Esophagus squamous epithelium (tissue), 5 donors: ENCODE measurements around the gene ASTN1. TPM values are rescaled to one million over a fixed set of nuclear protein-coding genes. Genes with fewer than 3 reads are reported as not detected.

Experiments
- DNase-seq: peaks from one replicate; lab custom pipeline; 2025; lab: John Stamatoyannopoulos, UW
- H3K27ac ChIP-seq, 4 donors: fragments of 200-600 bp; sonication (generic); one replicate each; pipeline ENCODE4 v1.5.1; 2016 to 2019; ENCODE audit warnings: mild to moderate bottlenecking in 1 of 4
- H3K27me3 ChIP-seq, 4 donors: fragments of 200-600 bp; sonication (generic); 1 replicate in 3 of 4; 2 replicates in 1 of 4; pipeline versions ENCODE4 v1.5.1 to v1.6.0; 2017 to 2021; ENCODE audit warnings: antibody characterized with exemption in 1 of 4
- H3K36me3 ChIP-seq, 3 donors: fragments of 200-600 bp; sonication (generic); one replicate each; pipeline ENCODE4 v1.5.1; 2016 to 2019
- H3K4me1 ChIP-seq, 3 donors: fragments of 200-600 bp; sonication (generic); one replicate each; pipeline ENCODE4 v1.5.1; 2017 to 2019
- H3K4me3 ChIP-seq, 4 donors: fragments of 200-600 bp; sonication (generic); 1 replicate in 3 of 4; 2 replicates in 1 of 4; pipeline ENCODE4 v1.5.1; 2016 to 2019; ENCODE audit warnings: mild to moderate bottlenecking in 2 of 4, moderate library complexity in 1 of 4
- H3K9me3 ChIP-seq, 3 donors: fragments of 200-600 bp; sonication (generic); one replicate each; pipeline ENCODE4 v1.5.1; 2016 to 2019
- CTCF ChIP-seq, 6 experiments: fragments of 450-650 bp in 4 of 6; fragments of 200-600 bp in 2 of 6; sonication (generic) in 2 of 6; IDR thresholded peaks; one replicate each; pipeline ENCODE4 v1.5.1; 2016 to 2019; ENCODE audit warnings: antibody characterized with exemption in 6 of 6, mild to moderate bottlenecking in 4 of 6, moderate library complexity in 4 of 6
- POLR2A ChIP-seq, 4 donors: fragments of 450-650 bp; IDR thresholded peaks; one replicate each; pipeline ENCODE4 v1.6.1; 2017; ENCODE audit warnings: antibody characterized with exemption in 4 of 4, mild to moderate bottlenecking in 4 of 4, moderate library complexity in 3 of 4
- WGBS, 2 donors: methylation state at CpG; one replicate each; pipeline ENCODE4 v1.1.5; 2018; 5-methylcytosine and 5-hydroxymethylcytosine counted together
- intact Hi-C: fragments of 100-400 bp; cut with DNase I; formaldehyde crosslinking; loops from one replicate; pipeline ENCODE4 v1.15.0; 2022
- total RNA-seq, 4 donors: library from RNA; depleted of rRNA; stranded (reverse); fragments of >200 nt; gene quantifications; one replicate each; pipeline ENCODE4 v1.1.0, GENCODE V29; 2016
- donor health status: DM: yes; HTN: yes; CAD: no.

Gene ASTN1
- total RNA-seq, 4 donors from 2014 or later = under 0.01 TPM; not detected in 3

- H3K4me3 ChIP-seq = no peak overlapping the region
- intact Hi-C loops = no loop called here
- H3K27ac ChIP-seq = no peak overlapping the region
- no peak for DNase-seq
- WGBS, 2 donors = 24 to 37% methylated on average over 4 of the region's 4 CpGs
- H3K27me3 ChIP-seq = no peaks in the 10 kb centered on the region
- H3K36me3 ChIP-seq = no peaks in the 10 kb centered on the region
- H3K4me1 ChIP-seq = no peaks in the 10 kb centered on the region
- no peak for TF ChIP-seq POLR2A (IDR thresholded peaks at IDR 0.05)
- no peaks in the 10 kb centered on the region for H3K9me3 ChIP-seq
Measured at GRCh38 chr1:176858433-176858916, 306.0 kb downstream of the ASTN1 start.

GRCh38 chr1:176857632-176858031 is 306.9 kb downstream of the ASTN1 start:
- Histone ChIP-seq H3K4me1 (no peaks in the 10 kb centered on the region), H3K27ac (no peak overlapping the region), H3K9me3 (no peaks in the 10 kb centered on the region), H3K36me3 (no peaks in the 10 kb centered on the region), H3K27me3 (no peaks in the 10 kb centered on the region), H3K4me3 (no peak overlapping the region)
- WGBS, 2 donors = 60 to 66% methylated on average over 4 of the region's 4 CpGs
- no peak for DNase-seq
- intact Hi-C loops = no loop called here
- no peak for TF ChIP-seq POLR2A (IDR thresholded peaks at IDR 0.05)
- no peak for TF ChIP-seq CTCF (IDR thresholded peaks at IDR 0.05)

GRCh38 chr1:176854758-176855745 is 309.5 kb downstream of the ASTN1 start:
- TF ChIP-seq POLR2A (IDR thresholded peaks at IDR 0.05) = no peak
- no peak for TF ChIP-seq CTCF (IDR thresholded peaks at IDR 0.05)
- no peaks in the 10 kb centered on the region for H3K27me3 ChIP-seq
- whole genome bisulfite sequencing, 2 donors = 74 to 78% methylated on average over 7 of the region's 7 CpGs
- H3K4me1 ChIP-seq = no peaks in the 10 kb centered on the region
- no peaks in the 10 kb centered on the region for H3K36me3 ChIP-seq
- H3K9me3 ChIP-seq = no peaks in the 10 kb centered on the region
- H3K4me3 ChIP-seq = no peak overlapping the region
- no peak overlapping the region for H3K27ac ChIP-seq
- intact Hi-C loops = no loop called here
- no peak for DNase-seq

GRCh38 chr1:176854121-176854520 is 310.4 kb downstream of the ASTN1 start:
- TF ChIP-seq CTCF (IDR thresholded peaks at IDR 0.05) = no peak
- TF ChIP-seq POLR2A (IDR thresholded peaks at IDR 0.05) = no peak
- no peak overlapping the region for H3K4me3 ChIP-seq
- no peak for DNase-seq
- H3K36me3 ChIP-seq = no peaks in the 10 kb centered on the region
- H3K27ac ChIP-seq = no peak overlapping the region
- intact Hi-C loops = no loop called here
- WGBS, 2 donors = 87 to 90% methylated on average over 4 of the region's 4 CpGs
- no peaks in the 10 kb centered on the region for H3K4me1 ChIP-seq
- no peaks in the 10 kb centered on the region for H3K9me3 ChIP-seq
- H3K27me3 ChIP-seq = no peaks in the 10 kb centered on the region

- 42 to 76% methylated on average over 3 of the region's 3 CpGs for WGBS, 2 donors
- H3K27ac ChIP-seq = no peak overlapping the region
- no peaks in the 10 kb centered on the region for H3K36me3 ChIP-seq
- TF ChIP-seq CTCF (IDR thresholded peaks at IDR 0.05) (no peak), POLR2A (IDR thresholded peaks at IDR 0.05) (no peak)
- no peaks in the 10 kb centered on the region for H3K9me3 ChIP-seq
- no peak overlapping the region for H3K4me3 ChIP-seq
- intact Hi-C loops = no loop called here
- H3K4me1 ChIP-seq = no peaks in the 10 kb centered on the region
- H3K27me3 ChIP-seq = no peaks in the 10 kb centered on the region
- no peak for DNase-seq
Measured at GRCh38 chr1:176853503-176853902, 311.0 kb downstream of the ASTN1 start.
